Stimulated activated CD4-positive, alpha-beta T cell treated with anti-CD3 and anti-CD28 coated beads, Interleukin-1b, Interleukin-23, amount 100 ng/mL, for 1 hour (primary cell): ENCODE measurements around the gene SAA1.
"Not testable (repeated sequence)": the region's sequence is repeated elsewhere in the genome, so short reads cannot be mapped to it uniquely, and the experiment has no call there.

ENCODE experiments used
- DNase-seq, 2 donors: peaks; one replicate each; pipeline ENCODE4 v3.0.0-alpha.2; 2020; ENCODE audit warnings: low read depth in 2 of 2

The SAA1 gene

DNA sequence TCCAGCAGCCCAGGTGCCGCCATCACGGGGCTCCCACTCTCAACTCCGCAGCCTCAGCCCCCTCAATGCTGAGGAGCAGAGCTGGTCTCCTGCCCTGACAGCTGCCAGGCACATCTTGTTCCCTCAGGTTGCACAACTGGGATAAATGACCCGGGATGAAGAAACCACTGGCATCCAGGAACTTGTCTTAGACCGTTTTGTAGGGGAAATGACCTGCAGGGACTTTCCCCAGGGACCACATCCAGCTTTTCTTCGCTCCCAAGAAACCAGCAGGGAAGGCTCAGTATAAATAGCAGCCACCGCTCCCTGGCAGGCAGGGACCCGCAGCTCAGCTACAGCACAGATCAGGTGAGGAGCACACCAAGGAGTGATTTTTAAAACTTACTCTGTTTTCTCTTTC, at the start of gene SAA1:
Gene SAA1, plus strand, starts transcription at position 316 of the 400 bp plus-strand sequence. CDS start 624 bp downstream, outside the sequence.
- DNase-seq = no peak

DNA sequence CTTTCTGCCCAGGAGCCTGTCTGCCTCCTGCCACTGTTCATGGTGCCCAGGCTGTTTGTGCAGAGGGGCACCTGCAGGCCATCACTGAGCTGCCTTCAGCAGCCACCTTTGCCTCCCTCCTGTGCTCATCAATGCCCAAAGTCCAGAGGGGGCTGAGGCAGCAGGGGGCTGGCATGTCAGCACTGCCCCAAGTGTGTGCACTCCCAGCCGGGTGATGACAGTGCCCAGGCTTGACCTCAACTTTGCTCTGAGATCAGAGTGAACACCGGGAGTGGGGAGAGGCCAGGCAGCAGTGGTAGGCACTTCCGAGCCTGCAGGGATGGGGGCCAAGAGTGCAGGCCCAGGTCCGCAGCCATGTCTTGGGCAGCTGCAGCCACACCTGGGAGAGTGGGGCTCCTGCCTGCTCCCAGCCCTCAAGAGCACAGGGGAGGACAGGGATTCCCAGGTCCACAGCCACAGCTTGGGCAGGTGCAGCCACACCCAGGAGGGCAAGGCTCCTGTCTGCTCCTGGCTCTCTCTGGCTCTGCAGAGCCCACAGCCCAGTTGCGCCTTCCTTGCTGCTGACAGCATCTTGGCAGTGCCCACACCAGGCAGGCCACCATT, 44.7 kb upstream of the SAA1 start:
- DNase-seq = no peak

DNA sequence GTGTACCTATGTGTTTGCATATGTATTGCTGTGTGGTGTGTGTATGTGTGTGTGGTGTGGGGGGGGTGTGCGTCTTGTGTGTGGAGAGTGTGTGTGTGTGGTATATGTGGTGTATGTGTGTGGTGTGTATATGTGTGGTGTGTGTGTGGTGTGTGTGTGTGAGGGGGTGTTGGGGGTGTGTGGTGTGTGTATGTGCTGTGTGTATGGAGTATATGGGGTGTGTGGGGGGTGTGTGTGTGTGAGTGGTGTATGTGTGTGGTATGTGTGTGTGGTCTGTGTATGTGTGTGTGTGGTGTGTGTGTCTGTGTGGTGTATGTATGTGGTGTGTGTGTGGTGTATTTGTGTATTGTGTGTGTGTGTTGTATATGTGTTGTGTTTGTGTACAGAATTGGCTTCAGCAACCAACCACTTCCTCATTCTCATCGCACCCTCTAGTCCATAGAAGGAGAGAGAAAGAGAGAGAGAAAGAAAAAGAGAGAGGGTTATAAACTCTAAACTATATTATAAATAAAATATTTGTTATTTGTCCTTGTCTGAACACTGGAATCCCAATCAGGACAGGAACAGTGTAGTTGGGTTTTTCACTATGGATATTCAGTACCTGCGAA, 43.1 kb upstream of the SAA1 start:
- no peak for DNase-seq

DNA sequence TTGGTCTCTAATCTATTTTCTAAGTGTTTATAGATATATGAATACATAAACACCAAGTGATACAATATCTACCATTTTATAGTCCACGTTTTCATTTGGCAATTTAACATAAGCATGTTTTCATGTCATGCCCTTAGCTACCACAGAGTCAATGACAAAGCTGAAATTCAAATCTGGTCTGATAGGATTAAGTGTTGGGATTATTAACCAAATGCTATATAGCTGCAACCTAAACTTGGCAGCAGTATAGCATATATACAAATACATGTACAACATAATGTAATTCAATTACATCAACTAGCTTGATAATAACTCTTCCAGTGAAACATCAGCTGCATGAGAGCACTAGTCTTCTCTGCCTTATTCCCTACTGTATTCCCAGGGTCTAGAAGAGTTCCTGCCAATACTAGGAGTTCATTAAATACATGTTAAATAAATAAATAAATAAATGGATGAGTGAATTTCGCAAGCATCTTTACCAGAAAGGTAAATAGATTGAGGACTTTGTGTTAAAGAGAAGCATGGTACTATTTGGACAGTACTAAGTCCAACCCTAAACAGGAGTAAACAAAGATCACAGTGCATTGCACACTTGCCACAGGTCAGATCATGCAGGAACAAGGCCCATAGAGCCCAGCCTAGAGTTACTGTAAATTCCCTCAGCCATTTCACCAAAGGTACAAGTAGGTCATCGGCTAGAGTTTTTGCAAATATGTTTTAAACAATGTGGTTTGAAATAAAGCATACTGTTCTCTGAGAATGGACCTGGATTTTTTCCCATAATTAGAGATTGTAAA, 42.3 kb upstream of the SAA1 start:
- no peak for DNase-seq

DNA sequence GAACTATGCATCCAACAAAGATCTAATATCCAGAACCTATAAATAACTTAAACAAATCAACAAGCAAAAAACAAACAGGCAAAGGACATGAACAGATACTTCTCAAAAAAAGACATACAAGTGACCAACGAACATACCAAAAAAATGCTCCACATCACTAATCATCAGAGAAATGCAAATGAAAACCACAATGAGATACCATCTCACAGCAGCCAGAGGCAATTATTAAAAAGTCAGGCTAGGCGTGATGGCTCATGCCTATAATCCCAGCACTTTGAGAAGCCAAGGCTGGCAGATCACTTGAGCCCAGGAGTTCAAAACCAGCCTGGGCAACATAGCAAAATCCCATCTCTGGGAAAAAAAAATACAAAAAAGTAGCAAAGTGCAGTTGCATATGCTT, 40.2 kb upstream of the SAA1 start:
- no peak for DNase-seq

DNA sequence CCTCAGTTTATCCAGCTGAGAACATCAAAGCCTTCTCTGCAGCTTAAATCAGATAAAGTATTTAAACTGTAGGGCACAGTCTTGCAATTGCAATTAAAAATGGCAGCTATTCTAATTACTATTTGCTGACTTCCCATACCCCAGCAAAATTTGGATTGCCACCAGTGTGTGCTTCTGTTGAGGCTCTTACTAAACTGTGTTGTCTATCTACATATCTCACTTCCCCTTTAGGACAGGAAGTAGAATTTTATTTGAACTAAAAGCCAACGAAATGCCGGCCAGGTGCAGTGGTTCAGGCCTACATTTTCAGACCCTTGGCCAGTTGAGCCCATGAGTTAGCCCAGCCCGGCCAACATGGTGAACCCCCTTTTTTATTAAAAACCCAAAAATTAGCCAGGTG, 36.6 kb upstream of the SAA1 start:
- DNase-seq = no peak

DNA sequence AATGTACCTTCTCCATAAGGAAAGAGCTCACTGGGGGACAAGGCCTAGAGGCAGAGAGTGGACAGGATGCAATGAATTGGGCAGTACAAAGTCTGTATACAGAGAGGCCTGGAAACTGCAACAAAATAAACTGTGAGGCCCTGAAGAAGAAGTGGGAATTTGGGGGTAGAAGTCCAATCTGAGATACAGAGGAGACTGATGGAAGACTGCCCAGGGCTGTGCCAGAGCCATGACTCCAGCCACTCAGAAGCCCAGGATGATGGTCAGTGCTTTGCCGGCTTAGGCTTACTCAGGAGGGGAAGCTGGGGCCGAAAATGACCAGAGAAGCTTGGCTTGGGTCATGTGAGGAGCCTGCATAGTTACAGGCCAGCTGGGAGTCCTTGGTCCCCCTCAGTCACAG, 35.2 kb upstream of the SAA1 start:
- no peak for DNase-seq

DNA sequence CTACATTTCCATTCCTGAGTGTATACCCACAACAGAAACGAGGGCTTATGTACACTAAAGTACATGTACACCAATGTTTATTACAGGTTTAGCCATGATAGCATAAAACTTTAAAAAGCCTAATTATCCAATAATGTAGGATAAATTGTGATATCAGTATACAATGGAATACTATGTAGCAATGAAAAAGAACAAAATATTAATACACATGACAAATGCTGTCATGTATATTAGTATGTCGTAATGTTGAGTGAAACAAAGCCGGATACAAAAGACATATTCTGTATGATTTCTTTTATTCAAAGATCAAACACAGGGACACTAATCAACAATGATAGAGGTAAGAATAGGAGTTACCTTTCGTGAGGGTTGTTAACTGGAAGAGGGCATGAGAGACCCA, 32.2 kb upstream of the SAA1 start:
- no peak for DNase-seq

DNA sequence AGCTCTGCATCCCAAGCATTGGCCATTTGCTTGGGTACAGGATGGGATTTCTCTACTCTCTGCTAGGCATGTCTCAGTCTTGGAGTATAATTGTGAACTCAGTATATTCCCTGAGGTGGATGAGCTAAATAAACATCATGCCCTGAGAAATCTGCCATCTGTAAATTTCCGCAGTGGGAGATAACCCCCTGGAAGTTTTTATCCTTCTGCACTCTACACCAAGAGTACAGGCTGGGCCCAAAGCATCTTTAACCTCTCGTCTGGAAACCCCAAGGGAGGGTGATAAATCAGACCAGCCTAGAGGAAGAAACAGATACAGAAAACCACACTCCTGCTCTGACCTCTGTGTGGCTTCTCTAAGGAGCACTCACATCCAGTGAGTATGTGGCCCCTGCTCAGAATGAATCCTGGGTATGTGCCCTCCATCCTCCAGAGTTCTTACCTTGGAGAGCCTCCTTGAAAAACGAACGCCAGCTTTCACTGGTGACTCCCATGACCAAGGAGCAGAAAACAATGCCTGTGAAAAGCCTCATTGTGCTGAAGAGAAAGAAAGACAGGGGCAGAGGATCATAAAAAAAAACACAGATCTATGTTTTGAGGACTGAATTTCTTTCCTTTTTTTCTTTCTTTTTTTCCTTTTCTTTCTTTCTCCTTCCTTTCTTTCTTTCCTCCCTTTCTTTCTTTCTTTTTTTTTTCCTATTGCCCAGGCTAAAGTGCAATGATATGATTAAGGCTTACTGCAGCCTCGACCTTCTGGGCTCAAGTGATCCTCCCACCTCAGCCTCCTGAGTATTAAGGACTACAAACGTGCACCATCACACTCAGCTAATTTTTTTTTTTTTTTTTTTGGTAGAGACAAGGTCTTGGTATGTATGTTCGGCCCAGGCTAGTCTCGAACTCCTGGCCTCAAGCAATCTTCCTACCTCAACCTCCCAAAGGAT, 30.4 kb upstream of the SAA1 start:
- no peak for DNase-seq

DNA sequence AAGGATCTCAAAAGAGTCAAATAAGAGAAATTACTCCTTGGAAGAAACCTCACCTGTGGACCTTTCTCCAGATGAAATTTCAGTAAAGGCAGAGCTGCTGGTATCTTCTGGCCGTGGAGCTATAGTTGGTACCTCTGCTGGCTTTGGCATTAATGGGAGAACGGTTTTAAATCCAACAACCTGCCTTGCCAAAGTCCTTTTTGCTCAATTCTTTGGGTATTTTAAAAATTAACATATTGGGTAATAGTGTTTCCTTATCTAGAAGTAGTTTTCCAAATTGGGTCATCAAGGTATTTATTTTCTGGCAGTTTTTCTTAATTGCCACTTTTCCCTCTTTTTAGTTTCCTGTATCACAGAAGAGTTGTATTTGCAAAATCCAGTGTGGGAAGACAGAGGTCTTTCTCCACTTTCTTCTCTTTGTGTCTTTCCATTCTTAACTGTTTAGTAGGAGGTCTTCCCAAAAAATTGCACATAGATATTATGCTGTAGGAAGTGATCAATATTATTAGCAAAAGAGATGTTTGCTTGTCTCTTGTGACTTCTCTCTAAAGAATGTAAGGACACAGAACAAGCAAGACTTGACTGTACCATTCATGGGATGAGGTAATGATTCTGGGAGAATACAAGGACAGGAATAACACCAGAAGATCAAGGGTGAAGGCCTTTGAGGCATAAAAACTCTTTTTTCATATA, 29.3 kb upstream of the SAA1 start, which contains the start of gene SAA4:
Gene SAA4, minus strand, starts transcription at position 139 of the 693 bp plus-strand sequence. CDS start 876 bp downstream, outside the sequence.
- no peak for DNase-seq

DNA sequence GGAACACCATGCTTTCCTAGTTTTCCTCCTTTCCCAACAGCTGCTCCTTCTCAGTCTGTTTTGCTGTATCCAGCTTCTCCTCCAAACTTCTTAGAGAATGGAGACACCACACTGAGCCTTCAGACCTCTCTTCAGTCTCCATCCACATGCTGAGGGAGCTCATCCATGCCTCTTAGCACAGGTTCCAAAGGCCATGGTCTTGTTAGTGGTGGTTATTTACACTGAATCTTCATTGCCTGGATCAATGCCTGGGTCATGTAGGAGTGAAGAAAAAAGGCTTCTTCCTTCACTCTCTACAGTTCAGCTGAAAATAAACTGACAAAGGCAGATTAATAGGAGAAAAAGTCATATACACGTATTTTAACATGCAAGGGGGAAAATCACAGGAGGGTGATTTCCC, 26.4 kb upstream of the SAA1 start:
- DNase-seq = no peak

DNA sequence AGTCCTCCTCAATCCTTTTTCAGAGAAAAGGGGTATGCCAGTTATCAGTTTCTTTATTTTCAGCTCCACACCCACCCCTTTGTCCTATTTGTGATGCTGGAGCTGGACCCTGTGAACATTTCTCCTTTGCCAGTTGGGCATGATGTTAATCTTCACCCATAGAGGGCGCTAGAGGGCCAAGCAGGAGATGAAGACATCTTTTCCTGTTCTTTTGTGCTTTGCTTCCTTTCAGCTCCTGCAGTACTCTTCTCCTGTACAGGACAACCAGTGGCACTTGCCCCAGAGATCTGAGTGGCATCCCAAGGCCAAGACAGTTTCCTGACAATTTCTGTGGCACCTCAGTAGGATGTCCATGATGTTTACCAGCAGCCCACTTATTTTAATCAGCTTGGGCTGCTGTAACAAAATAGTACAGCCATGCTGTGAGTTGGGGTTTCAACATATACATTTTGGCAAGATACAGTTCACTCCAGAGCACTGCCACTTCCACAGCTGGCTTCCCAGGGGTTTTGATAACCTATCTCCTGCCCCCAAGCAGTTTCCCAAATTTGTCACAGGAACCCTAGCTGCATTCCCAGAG, 22.2 kb upstream of the SAA1 start:
- peak in 1 of 2 donors; percentile 14 for DNase-seq

DNA sequence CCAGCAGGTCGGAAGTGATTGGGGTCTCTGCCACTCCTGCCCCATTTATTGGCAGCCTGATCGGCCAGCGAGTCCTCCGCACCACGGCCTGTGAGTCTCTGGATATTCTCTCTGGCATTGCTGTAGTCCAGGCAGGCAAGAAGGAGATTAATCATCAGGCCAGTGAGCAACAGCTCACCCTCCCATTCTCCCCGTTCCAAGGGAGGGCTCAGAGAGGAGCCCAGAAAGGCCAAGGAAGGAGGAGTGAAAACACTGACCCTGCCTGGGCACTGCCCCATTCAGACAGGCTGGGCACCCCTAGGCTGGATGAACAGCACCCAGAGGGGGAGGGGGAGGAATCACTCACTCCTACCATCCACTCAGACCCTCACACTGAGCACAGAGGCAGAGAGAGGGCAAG, 20.7 kb upstream of the SAA1 start:
- DNase-seq = no peak

DNA sequence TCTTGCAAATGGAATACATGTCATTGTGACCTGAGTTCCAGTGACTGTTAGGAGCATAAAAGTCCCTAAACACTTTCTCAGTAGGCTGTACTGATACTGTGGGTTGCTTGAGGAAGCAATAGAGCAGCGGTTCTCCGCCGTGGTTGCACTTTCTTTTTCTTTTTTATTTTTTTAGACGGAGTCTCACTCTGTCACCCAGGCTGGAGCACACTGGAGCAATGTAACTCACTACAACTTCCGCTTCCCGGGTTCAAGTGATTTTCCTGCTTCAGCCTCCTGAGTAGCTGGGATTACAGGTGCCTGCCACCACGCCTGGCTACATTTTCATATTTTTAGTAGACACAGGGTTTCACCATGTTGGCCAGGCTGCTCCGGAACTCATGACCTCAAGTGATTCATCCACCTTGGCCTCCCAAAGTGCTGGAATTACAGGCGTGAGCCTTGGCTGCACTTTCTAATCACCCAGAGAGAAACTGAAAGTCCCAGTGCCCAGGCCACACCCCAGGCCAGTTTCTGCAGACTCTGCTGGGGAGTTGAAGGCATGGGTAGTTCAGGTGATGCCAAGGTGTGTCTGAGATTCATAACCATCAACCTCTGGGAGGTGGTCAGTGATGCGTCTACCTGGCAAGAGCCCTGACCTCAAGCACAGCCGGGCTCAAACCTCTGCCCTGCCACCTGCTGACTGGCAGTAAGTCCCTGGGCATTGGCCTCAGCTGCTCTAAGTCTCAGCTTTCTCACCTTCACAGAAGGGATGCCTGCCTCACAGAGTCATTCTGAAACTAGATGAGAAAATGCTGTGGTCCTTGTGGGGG, 19.5 kb upstream of the SAA1 start:
- not testable (repeated sequence) for DNase-seq

DNA sequence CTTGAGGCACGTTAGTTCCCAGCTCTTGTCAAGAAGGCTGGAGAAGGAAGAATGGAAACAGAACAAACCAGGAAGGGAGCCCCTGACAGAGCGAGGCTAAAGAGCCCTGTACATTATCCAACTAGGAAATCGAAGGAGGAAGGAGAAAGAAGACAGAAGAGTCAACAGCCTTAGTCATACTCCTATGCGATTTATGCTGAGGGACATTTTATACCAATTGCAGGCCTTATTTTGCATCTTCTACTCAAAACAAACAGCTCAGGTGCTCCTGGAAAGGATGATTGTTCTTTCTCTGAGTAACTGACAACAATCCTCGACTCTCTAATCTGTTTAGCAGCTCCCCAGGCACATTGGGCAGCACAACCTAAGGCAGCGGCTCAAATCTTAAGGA, 18.9 kb upstream of the SAA1 start:
- not testable (repeated sequence) for DNase-seq

DNA sequence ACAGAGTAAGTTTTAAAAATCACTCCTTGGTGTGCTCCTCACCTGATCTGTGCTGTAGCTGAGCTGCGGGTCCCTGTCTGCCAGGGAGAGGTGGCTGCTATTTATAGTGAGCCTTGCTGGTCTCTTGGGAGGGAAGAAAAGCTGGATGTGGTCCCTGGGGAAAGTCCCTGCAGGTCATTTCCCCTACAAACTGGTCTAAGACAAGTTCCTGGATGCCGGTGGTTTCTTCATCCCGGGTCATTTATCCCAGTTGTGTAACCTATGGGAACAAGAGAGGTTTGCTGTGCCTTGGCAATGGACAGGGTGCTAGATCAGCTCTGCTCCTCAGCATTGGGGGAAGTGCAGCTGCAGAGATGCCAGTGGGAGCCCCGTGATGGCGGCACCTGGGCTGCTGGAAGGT, 17.5 kb upstream of the SAA1 start, which contains the start of gene SAA2:
Gene SAA2, minus strand, starts transcription at position 108 of the 400 bp plus-strand sequence. CDS start 657 bp downstream, outside the sequence.
- DNase-seq = no peak

DNA sequence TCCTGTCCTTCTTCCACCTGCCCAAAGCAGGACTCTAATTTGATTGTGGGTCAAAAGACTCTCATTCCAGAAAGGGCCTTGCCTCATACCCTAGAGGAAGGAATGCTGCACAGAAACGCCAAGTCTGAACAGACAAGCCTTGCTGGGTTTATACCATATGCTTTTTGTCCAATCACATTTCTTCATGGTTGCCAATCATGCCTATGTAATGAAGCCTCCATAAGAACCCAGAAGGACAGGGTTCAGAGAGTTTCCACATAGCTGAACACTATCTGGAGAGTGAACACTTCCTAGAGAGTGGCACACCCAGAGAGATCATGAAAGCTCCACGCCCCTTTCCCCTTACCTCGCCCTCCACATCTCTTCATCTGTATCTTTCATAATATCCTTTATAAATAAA, 12.8 kb upstream of the SAA1 start:
- no peak for DNase-seq

DNA sequence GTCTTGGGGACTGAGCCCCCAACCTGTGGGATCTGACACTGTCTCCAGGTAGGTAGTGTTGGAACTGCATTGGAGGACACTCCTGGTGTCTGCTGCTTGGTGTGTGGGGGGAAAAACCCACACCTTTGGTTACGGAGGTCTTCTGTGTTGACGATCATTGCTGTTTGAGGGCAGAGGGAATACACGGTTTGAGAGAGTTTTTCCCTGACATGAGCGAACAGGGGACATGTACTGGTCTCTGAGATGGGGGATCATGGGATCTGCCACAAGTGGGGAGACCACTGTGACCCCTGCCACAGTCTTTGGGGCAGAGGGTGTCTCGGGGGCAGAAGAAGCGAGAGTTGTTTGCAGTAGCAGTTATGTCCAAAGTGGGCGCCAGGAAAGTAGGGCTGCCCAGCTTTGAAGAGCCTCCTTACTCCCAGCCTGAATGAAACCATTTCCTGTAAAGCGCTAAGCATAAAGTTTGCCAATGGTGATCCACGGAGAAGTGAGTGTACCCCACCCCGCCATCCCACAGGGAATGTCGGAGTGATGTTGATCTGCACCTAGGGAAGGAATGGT, 12.2 kb upstream of the SAA1 start:
- DNase-seq = no peak

DNA sequence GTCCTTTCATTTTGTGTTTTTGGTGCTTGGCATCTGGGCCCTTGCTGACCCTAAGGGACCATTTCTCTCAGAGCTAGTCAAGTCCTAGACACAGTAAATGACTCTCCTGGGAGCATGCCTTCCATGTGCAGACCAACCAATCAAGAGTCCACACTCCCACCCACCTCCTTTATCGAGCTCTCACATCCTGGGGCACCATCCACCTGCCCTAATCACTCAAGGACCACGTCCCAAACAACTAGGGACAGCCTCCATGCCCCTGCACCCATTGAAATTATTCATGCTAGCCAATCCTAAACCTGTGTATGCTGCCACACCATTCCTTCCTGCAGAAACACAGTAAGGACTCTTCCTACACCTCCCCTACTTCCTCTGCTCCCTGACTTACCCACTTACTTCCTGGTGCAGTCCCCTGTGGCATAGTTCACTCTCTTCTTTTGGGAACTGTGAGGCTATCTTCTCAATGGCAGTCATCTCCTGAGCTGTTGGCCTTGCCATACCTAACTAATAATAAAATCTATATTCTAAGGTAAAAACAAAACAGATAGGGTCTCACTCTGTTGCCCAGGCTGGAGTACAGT, 11.2 kb upstream of the SAA1 start:
- DNase-seq = no peak
